ENCODE results near the gene NHLRC3.

GRCh38 chr13:39032150-39032549, 6.1 kb upstream of the NHLRC3 start:
- TF ChIP-seq POLR2A (IDR thresholded peaks at IDR 0.05; ENCODE audit: low read depth, low read length) (no peak), CTCF (IDR thresholded peaks at IDR 0.05; ENCODE audit: extremely low read depth in 1 of 2, insufficient read depth in 1 of 2, low read depth in 1 of 2, low read length in 2 of 2) (no peak), EZH2 (IDR thresholded peaks at IDR 0.05; ENCODE audit: borderline replicate concordance, low read depth, low read length, severe bottlenecking) (no peak)
